Keratinocyte (primary cell): Measurements from ENCODE around the gene ROR1. TPM values are rescaled to one million over a fixed set of nuclear protein-coding genes. Genes with fewer than 3 reads are reported as not detected.

ENCODE experiments used
- DNase-seq: peaks from one replicate; pipeline ENCODE4 v3.0.0-alpha.2; 2011; ENCODE audit warnings: low read depth, missing footprints, low spot score
- FAIRE-seq: peaks from 2 replicates; lab custom pipeline; 2011; peaks lifted over from hg19 to GRCh38; lab: Jason Lieb, UNC
- H2AFZ ChIP-seq: 2 replicates; pipeline ENCODE4 v1.6.0; 2012; ENCODE audit warnings: low read length, control low read depth, inconsistent platforms; ENCODE audit not compliant: control insufficient read depth
- H3K27ac ChIP-seq: 2 replicates; pipeline ENCODE4 v1.5.1; 2011; ENCODE audit warnings: low read length; ENCODE audit not compliant: control insufficient read depth, insufficient read depth
- H3K27me3 ChIP-seq: 3 replicates; pipeline ENCODE4 v1.6.0; 2011; ENCODE audit warnings: low read length; ENCODE audit not compliant: control insufficient read depth, insufficient read depth; ENCODE audit errors: extremely low read depth
- H3K36me3 ChIP-seq, 2 experiments: 2 replicates in 1 of 2; 3 replicates in 1 of 2; pipeline ENCODE4 v1.5.1; 2011; ENCODE audit warnings: low read length in 2 of 2, mild to moderate bottlenecking in 1 of 2; ENCODE audit not compliant: control insufficient read depth in 2 of 2, insufficient read depth in 2 of 2; ENCODE audit errors: extremely low read depth in 1 of 2
- H3K4me1 ChIP-seq: 3 replicates; pipeline ENCODE4 v1.5.1; 2011; ENCODE audit warnings: low read length; ENCODE audit not compliant: control insufficient read depth, insufficient read depth; ENCODE audit errors: extremely low read depth
- H3K4me2 ChIP-seq: 3 replicates; pipeline ENCODE4 v1.6.0; 2011; ENCODE audit warnings: low read depth, low read length; ENCODE audit not compliant: control insufficient read depth, insufficient read depth; ENCODE audit errors: extremely low read depth
- H3K4me3 ChIP-seq, 3 experiments: fragments of 200-600 bp in 1 of 3; sonication (generic) in 1 of 3; 2 replicates in 2 of 3; 3 replicates in 1 of 3; pipeline ENCODE4 v1.5.1; 2011 to 2016; ENCODE audit warnings: low read length in 3 of 3, mild to moderate bottlenecking in 3 of 3, control low read depth in 2 of 3, inconsistent platforms in 1 of 3, low read depth in 1 of 3, mixed read lengths in 1 of 3, mixed run types in 1 of 3, moderate library complexity in 1 of 3; ENCODE audit not compliant: control insufficient read depth in 2 of 3, insufficient read depth in 2 of 3; ENCODE audit errors: extremely low read depth in 1 of 3
- H3K79me2 ChIP-seq: 2 replicates; pipeline ENCODE4 v1.6.0; 2012; ENCODE audit warnings: low read length; ENCODE audit not compliant: control insufficient read depth, insufficient read depth
- H3K9ac ChIP-seq: 3 replicates; pipeline ENCODE4 v1.6.0; 2011; ENCODE audit warnings: low read length; ENCODE audit not compliant: control insufficient read depth, insufficient read depth; ENCODE audit errors: extremely low read depth
- H3K9me1 ChIP-seq: 3 replicates; pipeline ENCODE4 v1.6.0; 2011; ENCODE audit warnings: low read length; ENCODE audit not compliant: control insufficient read depth, insufficient read depth; ENCODE audit errors: extremely low read depth
- H3K9me3 ChIP-seq: 2 replicates; pipeline ENCODE4 v1.5.1; 2012; ENCODE audit warnings: low read depth, low read length; ENCODE audit not compliant: control insufficient read depth
- H4K20me1 ChIP-seq: 3 replicates; pipeline ENCODE4 v1.6.0; 2011; ENCODE audit warnings: low read length; ENCODE audit not compliant: control insufficient read depth, insufficient read depth; ENCODE audit errors: extremely low read depth
- EZH2 ChIP-seq: IDR thresholded peaks from one replicate; pipeline ENCODE4 v1.6.1; 2012; ENCODE audit warnings: inconsistent platforms, mild to moderate bottlenecking, low read length, moderate library complexity
- dilution Hi-C: fragments of 300-500 bp; cut with MboI; formaldehyde crosslinking; loops from one replicate; pipeline ENCODE4 v1.7.0; 2020; ENCODE audit warnings: low sequenced_read_pairs; ENCODE audit not compliant: extremely low pct_ligation_motif_present
- polyA plus RNA-seq, 5 experiments: library from polyadenylated mRNA; depleted of rRNA in 3 of 5; stranded (reverse) in 3 of 5; stranded (forward) in 1 of 5; unstranded in 1 of 5; fragments of >200 nt; gene quantifications; 1 replicate in 1 of 5; 2 replicates in 3 of 5; 3 replicates in 1 of 5; pipeline versions ENCODE4 v1.2.1 to v1.2.3, GENCODE V29; 2011 to 2012; ENCODE audit warnings: missing spikeins in 2 of 5, low read depth in 1 of 5, low replicate concordance in 1 of 5
- TF ChIP-seq, protein P1 (sequence below), 3 experiments: IDR thresholded peaks in 1 of 3; conservative IDR thresholded peaks in 1 of 3; optimal IDR thresholded peaks in 1 of 3; 2 replicates in 2 of 3; 3 replicates in 1 of 3; pipeline versions ENCODE3 to v1.5.1; 2011; ENCODE audit warnings: low read length in 3 of 3, mild to moderate bottlenecking in 3 of 3, moderate library complexity in 2 of 3, control low read depth in 1 of 3, inconsistent platforms in 1 of 3; ENCODE audit not compliant: insufficient read depth in 2 of 3; ENCODE audit errors: extremely low read depth in 1 of 3

Gene ROR1
- polyA plus RNA-seq, 1 donor (not counting 4 experiments of a cell fraction or from before 2014, with no cell fraction given) = 9.2 TPM

DNA sequence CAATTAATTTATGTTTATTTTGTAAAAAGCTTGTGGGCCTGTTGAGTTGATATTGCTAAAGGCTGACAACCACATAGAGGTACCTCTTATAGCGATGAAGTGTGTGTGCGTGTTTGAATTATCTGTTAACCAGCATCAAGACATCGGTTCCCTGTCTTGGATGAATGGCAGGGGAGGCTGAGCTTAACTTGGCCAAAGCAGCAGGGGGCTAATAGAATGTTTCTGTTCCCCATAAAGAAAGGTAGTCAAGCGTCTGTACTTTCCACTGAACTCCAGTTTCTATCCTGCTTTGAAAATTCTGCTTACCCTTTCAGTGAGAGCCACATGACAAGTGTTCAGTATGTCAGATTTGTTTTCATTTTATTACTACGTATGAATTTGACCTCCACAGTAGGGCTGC, 63.0 kb downstream of the ROR1 start:
- Histone ChIP-seq H3K9me1 (peaks cover 3% of the 10 kb centered on the region), H4K20me1 (no peaks in the 10 kb centered on the region), H3K9ac (no peak overlapping the region), H3K27ac (no peak overlapping the region), H3K79me2 (no peaks in the 10 kb centered on the region), H2AFZ (no peak overlapping the region), H3K4me1 (peaks cover 11% of the 10 kb centered on the region), H3K4me2 (no peak overlapping the region), H3K9me3 (no peaks in the 10 kb centered on the region), H3K27me3 (no peaks in the 10 kb centered on the region), H3K4me3 (no peak overlapping the region), H3K36me3 (no peaks in the 10 kb centered on the region)
- FAIRE-seq (no peak), DNase-seq (no peak)
- dilution Hi-C loops = no loop called here
- TF ChIP-seq, protein P1, sequence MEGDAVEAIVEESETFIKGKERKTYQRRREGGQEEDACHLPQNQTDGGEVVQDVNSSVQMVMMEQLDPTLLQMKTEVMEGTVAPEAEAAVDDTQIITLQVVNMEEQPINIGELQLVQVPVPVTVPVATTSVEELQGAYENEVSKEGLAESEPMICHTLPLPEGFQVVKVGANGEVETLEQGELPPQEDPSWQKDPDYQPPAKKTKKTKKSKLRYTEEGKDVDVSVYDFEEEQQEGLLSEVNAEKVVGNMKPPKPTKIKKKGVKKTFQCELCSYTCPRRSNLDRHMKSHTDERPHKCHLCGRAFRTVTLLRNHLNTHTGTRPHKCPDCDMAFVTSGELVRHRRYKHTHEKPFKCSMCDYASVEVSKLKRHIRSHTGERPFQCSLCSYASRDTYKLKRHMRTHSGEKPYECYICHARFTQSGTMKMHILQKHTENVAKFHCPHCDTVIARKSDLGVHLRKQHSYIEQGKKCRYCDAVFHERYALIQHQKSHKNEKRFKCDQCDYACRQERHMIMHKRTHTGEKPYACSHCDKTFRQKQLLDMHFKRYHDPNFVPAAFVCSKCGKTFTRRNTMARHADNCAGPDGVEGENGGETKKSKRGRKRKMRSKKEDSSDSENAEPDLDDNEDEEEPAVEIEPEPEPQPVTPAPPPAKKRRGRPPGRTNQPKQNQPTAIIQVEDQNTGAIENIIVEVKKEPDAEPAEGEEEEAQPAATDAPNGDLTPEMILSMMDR (optimal IDR thresholded peaks at IDR 0.05 in 1 of 3, IDR thresholded peaks at IDR 0.05 in 1 of 3, conservative IDR thresholded peaks at IDR 0.05 in 1 of 3; ENCODE audit: extremely low read depth in 1 of 3, insufficient read depth in 2 of 3, low read length in 3 of 3) = no peak
- TF ChIP-seq EZH2 = no peak

DNA sequence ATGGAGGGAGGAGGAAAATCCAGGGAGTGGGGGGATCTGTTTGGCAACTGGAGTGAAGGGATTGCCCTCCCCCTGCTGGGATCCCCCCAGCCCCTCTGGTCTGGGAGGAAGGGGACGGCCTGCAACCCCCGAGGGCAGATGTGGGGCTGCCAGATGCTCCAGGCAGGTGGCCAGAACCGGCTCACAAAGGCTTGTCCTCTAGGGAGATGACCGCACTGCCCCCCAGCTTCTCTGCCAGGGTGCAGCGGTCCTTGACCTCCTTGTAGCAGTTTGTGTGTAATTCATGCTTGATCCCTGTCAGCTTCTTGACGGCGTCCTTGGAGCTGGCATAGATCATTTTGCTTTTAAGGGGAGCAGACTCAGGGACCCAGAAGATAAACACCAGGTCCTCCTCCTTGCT, 69.2 kb downstream of the ROR1 start:
- dilution Hi-C loops = no loop called here
- H3K4me3 ChIP-seq = no peak overlapping the region
- H2AFZ ChIP-seq = no peak overlapping the region
- no peaks in the 10 kb centered on the region for H3K9me3 ChIP-seq
- FAIRE-seq (no peak), DNase-seq (no peak)
- TF ChIP-seq EZH2 = no peak
- TF ChIP-seq, protein P1 (optimal IDR thresholded peaks at IDR 0.05 in 1 of 3, IDR thresholded peaks at IDR 0.05 in 1 of 3, conservative IDR thresholded peaks at IDR 0.05 in 1 of 3; ENCODE audit: extremely low read depth in 1 of 3, insufficient read depth in 2 of 3, low read length in 3 of 3) = no peak
- H3K4me2 ChIP-seq = no peak overlapping the region
- no peaks in the 10 kb centered on the region for H3K36me3 ChIP-seq
- H4K20me1 ChIP-seq = no peaks in the 10 kb centered on the region
- no peaks in the 10 kb centered on the region for H3K27me3 ChIP-seq
- peaks cover 3% of the 10 kb centered on the region for H3K9me1 ChIP-seq
- H3K79me2 ChIP-seq = no peaks in the 10 kb centered on the region
- peaks cover 16% of the 10 kb centered on the region for H3K4me1 ChIP-seq
- no peak overlapping the region for H3K27ac ChIP-seq
- H3K9ac ChIP-seq = no peak overlapping the region
